Measurements from ENCODE around the gene CNTN1. TPM values are rescaled to one million over a fixed set of nuclear protein-coding genes. Genes with fewer than 3 reads are reported as not detected.

CNTN1 gene
- total RNA-seq, 4 donors from 2014 or later, result 0.40 to 3.9 (median 0.68) TPM

DNA sequence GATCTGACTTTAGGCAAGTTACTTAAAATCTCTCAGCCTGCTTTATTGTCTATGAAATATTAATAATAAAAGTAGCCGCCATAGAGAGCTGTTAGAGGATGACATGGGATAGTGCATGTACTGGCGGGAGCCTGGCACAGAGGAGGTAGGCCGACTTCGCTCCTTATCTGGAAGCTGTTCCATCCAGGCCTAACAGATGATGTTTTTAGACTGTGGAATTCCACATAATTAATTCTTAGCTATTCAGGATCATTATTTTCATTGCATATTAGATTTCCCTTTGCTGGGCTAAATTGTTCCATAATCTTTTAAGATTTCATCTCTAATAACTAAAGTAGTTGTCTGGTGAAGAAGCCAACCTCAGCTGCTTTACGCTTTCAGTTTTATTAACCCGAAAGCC lies 30.8 kb downstream of the CNTN1 start:
- Histone ChIP-seq H3K36me3 (no peaks in the 10 kb centered on the region), H3K4me1 (no peaks in the 10 kb centered on the region), H3K4me3 (no peak overlapping the region), H3K9me3 (no peaks in the 10 kb centered on the region), H3K27me3 (no peaks in the 10 kb centered on the region), H3K27ac (no peak overlapping the region)
- DNase-seq, result no peak
- TF ChIP-seq POLR2A (IDR thresholded peaks at IDR 0.05), result no peak
- TF ChIP-seq CTCF (IDR thresholded peaks at IDR 0.05), result no peak

DNA sequence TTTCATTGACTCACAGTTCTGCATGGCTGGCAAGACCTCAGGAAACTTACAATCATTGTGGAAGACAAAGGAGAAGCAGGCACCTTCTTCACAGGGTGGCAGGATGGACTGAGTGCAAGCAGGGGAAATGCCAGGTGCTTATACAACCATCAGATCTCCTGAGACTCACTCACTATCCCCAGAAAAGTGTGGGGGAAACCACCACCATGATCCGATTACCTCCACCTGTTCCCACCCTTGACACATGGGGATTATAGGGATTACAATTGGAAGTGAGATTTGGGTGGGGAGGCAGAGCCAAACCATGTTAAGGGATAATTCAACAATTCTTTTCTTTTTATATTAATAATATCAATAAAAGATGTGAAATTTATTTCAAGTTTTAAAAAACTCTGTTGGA lies 34.1 kb downstream of the CNTN1 start:
- Histone ChIP-seq H3K4me1 (no peaks in the 10 kb centered on the region), H3K9me3 (no peaks in the 10 kb centered on the region)
- TF ChIP-seq CTCF (IDR thresholded peaks at IDR 0.05) (no peak), POLR2A (IDR thresholded peaks at IDR 0.05) (no peak)

GRCh38 chr12:40727774-40728483 lies 35.7 kb downstream of the CNTN1 start:
- Histone ChIP-seq H3K36me3 (no peaks in the 10 kb centered on the region), H3K27me3 (no peaks in the 10 kb centered on the region), H3K4me1 (no peaks in the 10 kb centered on the region), H3K4me3 (no peak overlapping the region), H3K9me3 (no peaks in the 10 kb centered on the region), H3K27ac (no peak overlapping the region)
- no peak for DNase-seq
- TF ChIP-seq CTCF (IDR thresholded peaks at IDR 0.05) (no peak), POLR2A (IDR thresholded peaks at IDR 0.05) (no peak)

More for the DNA sequence above, 34.1 kb downstream of the CNTN1 start:
- Histone ChIP-seq H3K36me3 (no peaks in the 10 kb centered on the region), H3K4me3 (no peak overlapping the region), H3K27me3 (no peaks in the 10 kb centered on the region), H3K27ac (no peak overlapping the region)
- DNase-seq, result no peak

- no peaks in the 10 kb centered on the region for H3K9me3 ChIP-seq
- H3K27ac ChIP-seq, result no peak overlapping the region
- H3K36me3 ChIP-seq, result no peaks in the 10 kb centered on the region
- no peak overlapping the region for H3K4me3 ChIP-seq
- TF ChIP-seq CTCF (IDR thresholded peaks at IDR 0.05), result no peak
- no peak for TF ChIP-seq POLR2A (IDR thresholded peaks at IDR 0.05)
- H3K27me3 ChIP-seq, result no peaks in the 10 kb centered on the region
- no peak for DNase-seq
- no peaks in the 10 kb centered on the region for H3K4me1 ChIP-seq
Observed at GRCh38 chr12:40730281-40730680, 38.0 kb downstream of the CNTN1 start.

DNA sequence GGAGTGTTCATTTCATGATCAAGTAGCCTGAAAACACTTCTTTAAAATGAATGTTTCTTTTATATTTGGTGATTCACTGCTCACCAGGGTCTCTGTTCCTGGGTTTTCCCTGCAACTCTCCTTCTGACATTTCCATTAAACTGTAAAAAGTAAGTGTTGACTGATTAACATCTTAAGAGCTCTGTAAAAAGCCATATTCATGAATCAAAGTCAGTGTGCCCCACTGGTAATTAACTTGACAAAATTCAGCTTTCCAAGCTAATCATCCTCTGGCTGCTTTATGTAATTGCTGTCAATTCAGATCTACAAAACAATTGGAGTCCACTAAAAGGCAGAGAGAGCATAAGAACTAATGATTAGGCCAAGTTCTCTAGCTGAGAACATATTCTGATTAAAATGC lies 41.6 kb downstream of the CNTN1 start:
- no peak overlapping the region for H3K27ac ChIP-seq
- H3K4me1 ChIP-seq, result no peaks in the 10 kb centered on the region
- H3K9me3 ChIP-seq, result no peaks in the 10 kb centered on the region
- H3K36me3 ChIP-seq, result no peaks in the 10 kb centered on the region
- TF ChIP-seq CTCF (IDR thresholded peaks at IDR 0.05) (no peak), POLR2A (IDR thresholded peaks at IDR 0.05) (no peak)
- no peaks in the 10 kb centered on the region for H3K27me3 ChIP-seq
- no peak for DNase-seq
- no peak overlapping the region for H3K4me3 ChIP-seq

Data from Peyer's patch (tissue), 4 donors.